ENCODE results near the gene LDB3. TPM values are rescaled to one million over a fixed set of nuclear protein-coding genes. Genes with fewer than 3 reads are reported as not detected.

LDB3 gene
- total and polyA plus RNA-seq, 7 donors, result 1.2 to 42.1 (median 13.2) TPM

DNA sequence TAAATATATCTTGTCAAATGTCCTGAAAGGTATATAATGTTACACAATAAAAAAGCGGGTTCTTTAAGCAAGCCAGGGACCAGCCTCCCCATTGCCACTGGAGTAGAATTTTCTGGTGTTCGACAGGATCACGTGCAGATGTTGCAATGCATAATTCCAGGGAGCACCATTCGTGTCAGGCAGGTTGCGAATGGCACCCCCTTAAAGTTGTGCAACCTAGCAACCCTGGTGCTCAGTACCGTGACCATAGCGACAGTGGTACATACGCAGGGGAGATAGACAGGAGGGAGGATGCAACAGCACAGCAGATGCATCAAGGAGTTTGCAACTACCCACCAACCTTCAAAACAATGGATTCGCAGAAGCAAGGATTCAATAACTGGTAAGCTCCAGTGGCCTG is 81.5 kb downstream of the LDB3 start:
- peaks cover 0 to 44% (median 26%) of the 10 kb centered on the region in 4 donors for H3K4me1 ChIP-seq
- no peak overlapping the region for H3K4me3 ChIP-seq
- intact Hi-C loops (cut with DNase I), result no loop called here
- TF ChIP-seq POLR2A (IDR thresholded peaks at IDR 0.05) (no peak), POLR2AphosphoS5 (IDR thresholded peaks at IDR 0.05) (no peak), EP300 (IDR thresholded peaks at IDR 0.05) (no peak)
- TF ChIP-seq, protein P1, sequence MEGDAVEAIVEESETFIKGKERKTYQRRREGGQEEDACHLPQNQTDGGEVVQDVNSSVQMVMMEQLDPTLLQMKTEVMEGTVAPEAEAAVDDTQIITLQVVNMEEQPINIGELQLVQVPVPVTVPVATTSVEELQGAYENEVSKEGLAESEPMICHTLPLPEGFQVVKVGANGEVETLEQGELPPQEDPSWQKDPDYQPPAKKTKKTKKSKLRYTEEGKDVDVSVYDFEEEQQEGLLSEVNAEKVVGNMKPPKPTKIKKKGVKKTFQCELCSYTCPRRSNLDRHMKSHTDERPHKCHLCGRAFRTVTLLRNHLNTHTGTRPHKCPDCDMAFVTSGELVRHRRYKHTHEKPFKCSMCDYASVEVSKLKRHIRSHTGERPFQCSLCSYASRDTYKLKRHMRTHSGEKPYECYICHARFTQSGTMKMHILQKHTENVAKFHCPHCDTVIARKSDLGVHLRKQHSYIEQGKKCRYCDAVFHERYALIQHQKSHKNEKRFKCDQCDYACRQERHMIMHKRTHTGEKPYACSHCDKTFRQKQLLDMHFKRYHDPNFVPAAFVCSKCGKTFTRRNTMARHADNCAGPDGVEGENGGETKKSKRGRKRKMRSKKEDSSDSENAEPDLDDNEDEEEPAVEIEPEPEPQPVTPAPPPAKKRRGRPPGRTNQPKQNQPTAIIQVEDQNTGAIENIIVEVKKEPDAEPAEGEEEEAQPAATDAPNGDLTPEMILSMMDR (IDR thresholded peaks at IDR 0.05), result no peak
- 94 to 95% methylated on average over 9 of the region's 9 CpGs for WGBS, 2 donors
- H3K36me3 ChIP-seq, result no peaks in the 10 kb centered on the region
- H3K27me3 ChIP-seq, result no peaks in the 10 kb centered on the region
- DNase-seq, result no peak
- peak overlapping the region in 1 of 4 donors; percentile 41 for H3K27ac ChIP-seq
- no peaks in the 10 kb centered on the region for H3K9me3 ChIP-seq

DNA sequence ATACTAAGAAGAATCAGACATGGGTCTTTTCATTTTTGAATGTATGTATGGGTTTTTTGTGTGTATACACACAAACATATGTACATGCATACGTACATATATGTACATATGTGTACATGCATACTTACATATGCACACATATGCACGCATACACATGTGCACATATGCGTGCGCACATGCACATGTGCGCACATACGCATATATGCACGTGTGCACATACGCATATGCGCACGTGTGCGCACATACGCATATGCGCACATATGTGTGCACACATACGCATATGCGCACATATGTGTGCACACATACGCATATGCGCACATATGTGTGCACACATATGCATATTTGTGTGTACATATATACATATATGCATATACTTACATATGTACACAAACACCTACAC is 83.2 kb downstream of the LDB3 start:
- WGBS, 2 donors, result 96 to 97% methylated on average over 17 of the region's 17 CpGs
- TF ChIP-seq EP300 (IDR thresholded peaks at IDR 0.05), result no peak
- peak in 1 of 4 donors; percentile 11 for TF ChIP-seq POLR2AphosphoS5 (IDR thresholded peaks at IDR 0.05)
- Histone ChIP-seq H3K27ac (peak overlapping the region in 1 of 4 donors; percentile 0), H3K27me3 (no peaks in the 10 kb centered on the region), H3K36me3 (no peaks in the 10 kb centered on the region), H3K4me1 (peaks cover 0 to 42% (median 25%) of the 10 kb centered on the region in 4 donors), H3K9me3 (no peaks in the 10 kb centered on the region), H3K4me3 (no peak overlapping the region)
- no peak for DNase-seq
- intact Hi-C loops (cut with DNase I), result no loop called here

DNA sequence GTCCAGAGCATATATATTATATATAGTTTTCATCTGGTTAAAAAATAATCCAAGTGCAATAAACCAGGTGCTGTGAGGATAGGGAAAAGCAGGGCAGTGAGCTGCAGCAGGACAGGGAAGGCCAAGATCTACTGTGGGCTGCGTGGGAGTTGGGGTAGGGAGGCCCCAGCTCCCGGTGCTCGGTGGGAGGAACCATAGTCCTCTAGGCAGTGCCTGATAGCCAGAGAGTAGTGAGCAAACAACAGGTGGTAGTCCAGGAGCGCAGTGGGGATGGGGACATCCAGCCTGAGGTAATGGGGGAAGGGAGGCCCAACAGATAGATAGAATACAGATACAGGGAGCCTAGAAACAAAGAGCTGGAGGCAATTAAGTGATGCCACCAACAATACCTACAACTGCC is 84.0 kb downstream of the LDB3 start:
- TF ChIP-seq, protein P1 (IDR thresholded peaks at IDR 0.05), result no peak
- no peak for TF ChIP-seq POLR2AphosphoS5 (IDR thresholded peaks at IDR 0.05)
- no peak for TF ChIP-seq POLR2A (IDR thresholded peaks at IDR 0.05)
- TF ChIP-seq EP300 (IDR thresholded peaks at IDR 0.05), result no peak
- H3K36me3 ChIP-seq, result no peaks in the 10 kb centered on the region
- H3K27me3 ChIP-seq, result no peaks in the 10 kb centered on the region
- H3K9me3 ChIP-seq, result no peaks in the 10 kb centered on the region
- no peak for DNase-seq
- H3K27ac ChIP-seq, result peak overlapping the region; percentile 31 to 100 (median 99)
- 16 to 75% methylated on average over 4 of the region's 4 CpGs for WGBS, 2 donors
- peaks cover 0 to 42% (median 25%) of the 10 kb centered on the region in 4 donors for H3K4me1 ChIP-seq
- H3K4me3 ChIP-seq, result no peak overlapping the region
- intact Hi-C loops (cut with DNase I), result no loop called here

DNA sequence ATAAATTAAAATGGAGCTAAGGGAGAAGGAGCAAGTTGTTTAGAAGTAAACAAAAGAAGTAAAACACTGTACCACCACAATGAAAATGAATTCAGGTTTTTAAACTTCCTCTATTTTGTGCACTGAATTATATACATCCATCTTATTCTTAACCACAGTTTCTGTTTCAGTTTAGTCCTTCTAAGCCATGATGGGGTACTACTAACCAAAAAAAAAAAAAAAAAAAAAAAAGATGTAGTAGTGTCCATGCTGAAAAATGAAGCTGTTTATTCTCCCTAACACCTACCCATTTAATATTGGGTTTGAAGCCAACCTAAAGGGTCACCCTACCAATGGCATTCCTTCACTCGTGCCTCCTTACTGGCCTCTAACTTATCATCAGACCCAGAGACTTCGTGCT is 84.7 kb downstream of the LDB3 start:
- Histone ChIP-seq H3K27ac (peak overlapping the region; percentile 31 to 100 (median 99)), H3K36me3 (no peaks in the 10 kb centered on the region), H3K4me1 (peaks cover 0 to 36% (median 25%) of the 10 kb centered on the region in 4 donors), H3K4me3 (no peak overlapping the region), H3K27me3 (no peaks in the 10 kb centered on the region), H3K9me3 (no peaks in the 10 kb centered on the region)
- TF ChIP-seq EP300 (IDR thresholded peaks at IDR 0.05) (no peak), POLR2AphosphoS5 (IDR thresholded peaks at IDR 0.05) (no peak), POLR2A (IDR thresholded peaks at IDR 0.05) (no peak)
- TF ChIP-seq, protein P1 (IDR thresholded peaks at IDR 0.05), result no peak
- no peak for DNase-seq
- intact Hi-C loops (cut with DNase I), result no loop called here
- WGBS, 2 donors, result 91 to 96% methylated on average over 2 of the region's 2 CpGs

DNA sequence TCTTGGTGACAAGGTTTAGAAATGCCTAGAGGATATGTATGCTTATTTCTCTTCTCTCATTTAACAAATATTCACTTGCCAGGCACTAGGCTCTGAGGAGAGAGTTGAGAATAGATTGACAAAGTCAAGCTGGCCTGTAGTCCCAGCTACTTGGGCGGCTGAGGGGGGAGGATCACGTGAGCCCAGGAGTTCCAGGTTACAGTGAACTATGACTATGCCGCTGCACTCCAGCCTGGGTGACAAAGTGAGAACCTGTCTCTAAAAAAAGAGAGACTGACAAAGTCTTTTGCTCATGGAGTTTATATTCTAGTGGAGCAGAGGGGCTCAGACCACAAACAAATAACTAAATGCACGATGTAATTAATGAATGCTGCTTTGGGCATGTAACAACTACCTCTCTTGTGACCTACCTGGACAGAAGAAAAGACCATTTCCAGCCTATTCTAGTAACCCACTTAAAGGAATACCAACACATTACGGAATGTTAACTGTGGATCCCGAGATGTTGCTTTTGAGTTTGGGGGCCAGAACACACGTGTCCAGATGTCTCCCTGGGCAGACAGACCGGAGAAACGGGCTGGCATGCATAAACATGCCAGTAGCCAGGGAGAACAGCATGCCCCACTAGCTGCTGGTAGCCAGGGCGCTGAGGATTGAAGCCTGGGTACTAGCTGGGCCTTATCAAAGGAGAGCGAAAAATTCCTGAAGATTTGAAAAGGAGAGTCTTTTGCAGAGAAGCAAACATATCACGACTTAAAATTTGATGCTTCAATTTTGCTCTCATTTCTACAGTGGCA is 85.5 kb downstream of the LDB3 start:
- Histone ChIP-seq H3K9me3 (no peaks in the 10 kb centered on the region), H3K36me3 (no peaks in the 10 kb centered on the region), H3K4me1 (peaks cover 0 to 33% (median 26%) of the 10 kb centered on the region in 4 donors), H3K27me3 (no peaks in the 10 kb centered on the region), H3K4me3 (no peak overlapping the region), H3K27ac (peak overlapping the region; percentile 98 to 100 (median 99))
- TF ChIP-seq POLR2A (IDR thresholded peaks at IDR 0.05) (no peak), POLR2AphosphoS5 (IDR thresholded peaks at IDR 0.05) (peak in 2 of 4 donors; percentile 8 to 48), EP300 (IDR thresholded peaks at IDR 0.05) (peak in 1 of 4 donors; percentile 44)
- TF ChIP-seq, protein P1 (IDR thresholded peaks at IDR 0.05), result no peak
- 89 to 90% methylated on average over 12 of the region's 12 CpGs for WGBS, 2 donors
- DNase-seq, result peak; percentile 71
- intact Hi-C loops (cut with DNase I), result no loop called here
